Upper lobe of left lung (tissue), 6 donors: ENCODE measurements around the gene LTBP1. TPM values are rescaled to one million over a fixed set of nuclear protein-coding genes. Genes with fewer than 3 reads are reported as not detected.

ENCODE experiments used
- ATAC-seq, 2 donors: fragments of 200-7000 bp; cut with Tn5 transposase; one replicate each; pipeline ENCODE4 v1.9.1; 2022; ENCODE audit warnings: mild to moderate bottlenecking in 2 of 2, moderate library complexity in 2 of 2; ENCODE audit not compliant: low FRiP score in 2 of 2
- DNase-seq, 2 donors: peaks; one replicate each; pipeline ENCODE4 v3.0.0-alpha.2; 2019 to 2020
- H3K27ac ChIP-seq, 4 donors: fragments of 200-600 bp; sonication (generic); one replicate each; pipeline ENCODE4 v1.5.1; 2016 to 2019
- H3K27me3 ChIP-seq, 4 donors: fragments of 200-600 bp; sonication (generic); one replicate each; pipeline ENCODE4 v1.5.1; 2017 to 2019
- H3K36me3 ChIP-seq, 4 donors: fragments of 200-600 bp; sonication (generic); one replicate each; pipeline ENCODE4 v1.5.1; 2016 to 2019
- H3K4me1 ChIP-seq, 4 donors: fragments of 200-600 bp; sonication (generic); one replicate each; pipeline ENCODE4 v1.5.1; 2018 to 2019
- H3K4me3 ChIP-seq, 4 donors: fragments of 200-600 bp; sonication (generic); one replicate each; pipeline ENCODE4 v1.5.1; 2017 to 2019; ENCODE audit warnings: mild to moderate bottlenecking in 2 of 4, moderate library complexity in 1 of 4
- H3K9me3 ChIP-seq, 4 donors: fragments of 200-600 bp; sonication (generic); one replicate each; pipeline ENCODE4 v1.5.1; 2018 to 2019
- CTCF ChIP-seq, 6 experiments: fragments of 450-650 bp in 4 of 6; fragments of 200-600 bp in 2 of 6; sonication (generic) in 2 of 6; IDR thresholded peaks; one replicate each; pipeline ENCODE4 v1.5.1; 2016 to 2019; ENCODE audit warnings: antibody characterized with exemption in 6 of 6
- EP300 ChIP-seq, 4 donors: sonication (generic); formaldehyde crosslinking; IDR thresholded peaks; one replicate each; pipeline ENCODE4 v1.5.1; 2017; ENCODE audit warnings: antibody characterized with exemption in 4 of 4, control low read depth in 2 of 4
- POLR2A ChIP-seq, 4 donors: fragments of 450-650 bp; IDR thresholded peaks; one replicate each; pipeline ENCODE4 v1.5.1; 2016 to 2017; ENCODE audit warnings: antibody characterized with exemption in 4 of 4, mild to moderate bottlenecking in 2 of 4
- POLR2AphosphoS5 ChIP-seq, 2 donors: sonication (generic); formaldehyde crosslinking; IDR thresholded peaks; one replicate each; pipeline ENCODE4 v1.5.1; 2017; ENCODE audit warnings: antibody characterized with exemption in 2 of 2
- WGBS, 2 donors: methylation state at CpG; one replicate each; pipeline ENCODE4 v1.1.5; 2017 to 2018; 5-methylcytosine and 5-hydroxymethylcytosine counted together
- total RNA-seq, 6 donors: library from RNA; depleted of rRNA in 4 of 6; stranded (reverse); fragments of >200 nt in 4 of 6; gene quantifications; one replicate each; pipeline versions ENCODE4 v1.1.0 to v1.2.1, GENCODE V29; 2016 to 2021
- donor health status: DM: no; HTN: no; CAD: no; lungs with moderate emphysema.
- donor health status: DM: no; HTN: yes; CAD: no; lungs with severe emphysema.

LTBP1 gene
- total RNA-seq, 6 donors from 2014 or later, result 11.5 to 45.0 (median 27.1) TPM

- DNase-seq (no peak), ATAC-seq (no peak)
- WGBS, 2 donors, result 79 to 91% methylated on average over 3 of the region's 3 CpGs
- H3K9me3 ChIP-seq, result no peaks in the 10 kb centered on the region
- TF ChIP-seq CTCF (IDR thresholded peaks at IDR 0.05) (no peak), EP300 (IDR thresholded peaks at IDR 0.05) (no peak), POLR2AphosphoS5 (IDR thresholded peaks at IDR 0.05) (no peak), POLR2A (IDR thresholded peaks at IDR 0.05) (no peak)
- H3K4me3 ChIP-seq, result no peak overlapping the region
- no peaks in the 10 kb centered on the region for H3K27me3 ChIP-seq
- no peaks in the 10 kb centered on the region for H3K36me3 ChIP-seq
- H3K4me1 ChIP-seq, result no peaks in the 10 kb centered on the region
- H3K27ac ChIP-seq, result no peak overlapping the region
These were observed 112.9 kb downstream of the LTBP1 start for GRCh38 chr2:33059471-33060156.

- no peaks in the 10 kb centered on the region for H3K36me3 ChIP-seq
- TF ChIP-seq CTCF (IDR thresholded peaks at IDR 0.05), result no peak
- TF ChIP-seq POLR2A (IDR thresholded peaks at IDR 0.05), result no peak
- no peak for TF ChIP-seq EP300 (IDR thresholded peaks at IDR 0.05)
- TF ChIP-seq POLR2AphosphoS5 (IDR thresholded peaks at IDR 0.05), result no peak
- H3K4me1 ChIP-seq, result peaks cover 0 to 4% (median 0%) of the 10 kb centered on the region in 4 donors
- H3K9me3 ChIP-seq, result no peaks in the 10 kb centered on the region
- WGBS, 2 donors, result 82 to 98% methylated on average over 2 of the region's 2 CpGs
- no peaks in the 10 kb centered on the region for H3K27me3 ChIP-seq
- no peak overlapping the region for H3K27ac ChIP-seq
- ATAC-seq, result no peak
- DNase-seq, result no peak
- no peak overlapping the region for H3K4me3 ChIP-seq
These were observed 113.7 kb downstream of the LTBP1 start for GRCh38 chr2:33060405-33060804.

GRCh38 chr2:33062665-33063250, 116.0 kb downstream of the LTBP1 start:
- ATAC-seq (no peak), DNase-seq (no peak)
- Histone ChIP-seq H3K9me3 (no peaks in the 10 kb centered on the region), H3K4me1 (peaks cover 0 to 4% (median 0%) of the 10 kb centered on the region in 4 donors), H3K36me3 (no peaks in the 10 kb centered on the region), H3K4me3 (no peak overlapping the region), H3K27me3 (no peaks in the 10 kb centered on the region), H3K27ac (no peak overlapping the region)
- WGBS, 2 donors, result 85 to 88% methylated on average over 4 of the region's 4 CpGs
- TF ChIP-seq POLR2A (IDR thresholded peaks at IDR 0.05) (no peak), EP300 (IDR thresholded peaks at IDR 0.05) (no peak), CTCF (IDR thresholded peaks at IDR 0.05) (no peak), POLR2AphosphoS5 (IDR thresholded peaks at IDR 0.05) (no peak)

GRCh38 chr2:33064349-33064801, 117.6 kb downstream of the LTBP1 start:
- no peak overlapping the region for H3K4me3 ChIP-seq
- TF ChIP-seq POLR2A (IDR thresholded peaks at IDR 0.05) (no peak), CTCF (IDR thresholded peaks at IDR 0.05) (no peak), POLR2AphosphoS5 (IDR thresholded peaks at IDR 0.05) (no peak), EP300 (IDR thresholded peaks at IDR 0.05) (no peak)
- DNase-seq (no peak), ATAC-seq (no peak)
- no peak overlapping the region for H3K27ac ChIP-seq
- no peaks in the 10 kb centered on the region for H3K9me3 ChIP-seq
- WGBS, 2 donors, result 53 to 78% methylated on average over 3 of the region's 3 CpGs
- H3K4me1 ChIP-seq, result peaks cover 0 to 4% (median 1%) of the 10 kb centered on the region in 4 donors
- H3K36me3 ChIP-seq, result no peaks in the 10 kb centered on the region
- no peaks in the 10 kb centered on the region for H3K27me3 ChIP-seq
